ENCODE results near the gene LGALS14. TPM values are rescaled to one million over a fixed set of nuclear protein-coding genes. Genes with fewer than 3 reads are reported as not detected.

The LGALS14 gene
- total RNA-seq, 1 experiment from 2014 or later = not detected

- H3K27ac ChIP-seq = no peak overlapping the region
- CTCF ChIA-PET = no interaction called here
- no peak overlapping the region for H3K4me2 ChIP-seq
- no peaks in the 10 kb centered on the region for H3F3A ChIP-seq (ENCODE audit: insufficient read depth, low read depth)
- H3K9me3 ChIP-seq (ENCODE audit: insufficient read depth, low read depth) = no peaks in the 10 kb centered on the region
- TF ChIP-seq EZH2 (IDR thresholded peaks at IDR 0.05; ENCODE audit: low read depth) (no peak), CTCF (conservative IDR thresholded peaks at IDR 0.05) (no peak)
- no peak for DNase-seq
- intact Hi-C loops (cut with micrococcal nuclease; ENCODE audit: unreplicated experiment) = no loop called here
- H3K79me2 ChIP-seq (ENCODE audit: low read depth) = no peaks in the 10 kb centered on the region
- H3K27me3 ChIP-seq (ENCODE audit: insufficient read depth, low read depth) = peaks cover 80% of the 10 kb centered on the region
- BruUV-seq (replicated peaks) = no TSS peak
- POLR2A ChIA-PET (ENCODE audit: unreplicated experiment) = no interaction called here
- H3K9me2 ChIP-seq (ENCODE audit: insufficient read depth) = no peaks in the 10 kb centered on the region
- H3K4me1 ChIP-seq (replicated peaks; ENCODE audit: insufficient read depth) = no peaks in the 10 kb centered on the region
- H3K4me3 ChIP-seq = no peak overlapping the region
- no peaks in the 10 kb centered on the region for H4K20me1 ChIP-seq (ENCODE audit: insufficient read depth)
- H2AFZ ChIP-seq = no peak overlapping the region
- H3K36me3 ChIP-seq (ENCODE audit: low read depth) = no peaks in the 10 kb centered on the region
Observed at GRCh38 chr19:39754971-39755370, 50.7 kb downstream of the LGALS14 start.

Other genes with a start within 250 kb of the LGALS14 start
- gene TIMM50, start 223.6 kb upstream of the LGALS14 start, total RNA-seq (2021) = 85.5 and 95.9 TPM in 2 replicates
- 1.4 and 3.6 TPM in 2 replicates for gene DLL3, start 205.5 kb upstream of the LGALS14 start, total RNA-seq (2021)
- gene SELENOV, start 189.3 kb upstream of the LGALS14 start, total RNA-seq (2021) = 0.35 TPM in 1 of 2 replicates, not detected in the other
- 2.3 and 3.4 TPM in 2 replicates for gene EID2B, start 171.6 kb upstream of the LGALS14 start, total RNA-seq (2021)
- 14.6 TPM in 2 replicates for gene EID2, start 164.3 kb upstream of the LGALS14 start, total RNA-seq (2021)
- not detected in 2 replicates for gene LGALS13, start 102.0 kb upstream of the LGALS14 start, total RNA-seq (2021)
- gene LGALS16, start 48.6 kb upstream of the LGALS14 start, total RNA-seq (2021) = not detected in 2 replicates
- gene CLC, start 33.5 kb downstream of the LGALS14 start, total RNA-seq (2021) = not detected in 2 replicates
- gene LEUTX, start 74.4 kb downstream of the LGALS14 start, total RNA-seq (2021) = not detected in 2 replicates
- gene DYRK1B, start 129.7 kb downstream of the LGALS14 start, total RNA-seq (2021) = 29.9 and 39.5 TPM in 2 replicates
- 437 and 498 TPM in 2 replicates for gene FBL, start 141.9 kb downstream of the LGALS14 start, total RNA-seq (2021)
- gene FCGBP, start 230.2 kb downstream of the LGALS14 start, total RNA-seq (2021) = 5.8 and 9.3 TPM in 2 replicates

Data from PC-9 (cell line).